SHP77 (cell line): ENCODE measurements around the gene PEX10.
A peak's percentile ranks its signal among the peaks of the same experiment; 100 is the strongest.

Experiments
- DNase-seq, 2 experiments: peaks; one replicate each; lab custom pipeline; 2025; lab: John Stamatoyannopoulos, UW

PEX10 gene

DNA sequence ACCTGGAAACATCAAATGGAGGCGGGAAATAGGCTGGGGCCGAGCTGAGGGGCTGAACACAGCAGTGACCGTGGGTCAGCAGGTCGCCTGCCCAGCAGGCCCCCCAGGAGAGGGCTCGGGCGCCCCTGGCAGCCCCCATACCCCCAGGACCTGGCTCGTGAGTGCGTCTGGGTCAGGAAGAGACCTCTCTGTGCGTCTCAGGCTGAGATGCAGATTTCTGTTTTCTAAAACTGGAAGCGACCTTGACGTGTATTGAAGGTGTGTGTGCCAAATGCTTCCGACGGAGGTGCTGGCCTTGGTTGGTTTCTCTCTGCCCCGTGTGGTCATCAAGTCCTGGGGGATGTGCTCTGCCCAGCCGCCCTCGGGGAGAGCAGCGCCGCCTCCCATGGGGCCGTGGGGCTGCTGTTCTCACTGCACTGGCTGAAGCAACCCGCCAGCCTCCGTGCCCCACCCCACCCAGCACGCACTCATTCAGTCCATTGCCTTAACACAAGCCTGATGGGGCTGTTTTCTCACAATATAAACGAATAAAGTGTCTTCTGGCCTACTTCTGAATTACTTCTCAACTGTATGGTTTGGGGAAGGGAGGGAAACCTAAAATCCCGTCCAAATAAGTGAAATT is 7.4 kb downstream of the PEX10 start:
- DNase-seq = no peak

DNA sequence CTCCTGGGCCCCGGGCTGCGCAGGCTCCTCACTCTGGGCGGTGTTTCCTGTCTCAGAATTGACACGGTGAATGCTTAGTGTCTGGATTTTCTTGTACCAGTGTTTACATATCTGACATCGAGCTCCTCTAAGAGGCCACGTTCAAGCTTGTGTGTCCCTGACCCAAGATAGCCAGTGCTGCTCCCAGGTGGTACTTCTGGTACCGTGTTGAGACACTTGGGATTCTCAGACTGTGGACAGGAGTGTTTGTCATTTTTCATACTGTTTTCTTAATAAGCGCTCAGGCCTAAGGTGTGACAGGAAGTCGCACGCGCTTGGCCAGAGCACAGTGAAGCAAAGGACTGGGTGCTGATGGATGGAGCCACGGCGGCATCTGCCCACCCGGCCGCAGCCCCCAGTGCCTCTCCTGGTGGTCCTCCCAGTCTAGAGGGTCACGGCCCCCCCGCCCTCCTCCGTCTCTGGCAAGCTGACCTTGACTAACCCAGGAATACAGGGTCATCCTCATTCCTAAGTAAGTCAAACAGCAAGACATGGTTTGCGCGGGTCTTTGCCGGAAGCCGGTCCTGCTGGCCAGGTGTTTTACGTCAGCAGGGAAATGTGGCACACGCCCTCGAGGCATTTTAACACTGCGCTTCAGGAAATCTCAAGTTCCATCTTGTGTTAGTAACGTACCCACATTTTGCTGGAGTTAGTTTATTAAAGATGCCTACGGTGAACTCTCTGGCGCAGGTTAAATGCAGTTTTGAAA is 8.0 kb downstream of the PEX10 start:
- DNase-seq = no peak

DNA sequence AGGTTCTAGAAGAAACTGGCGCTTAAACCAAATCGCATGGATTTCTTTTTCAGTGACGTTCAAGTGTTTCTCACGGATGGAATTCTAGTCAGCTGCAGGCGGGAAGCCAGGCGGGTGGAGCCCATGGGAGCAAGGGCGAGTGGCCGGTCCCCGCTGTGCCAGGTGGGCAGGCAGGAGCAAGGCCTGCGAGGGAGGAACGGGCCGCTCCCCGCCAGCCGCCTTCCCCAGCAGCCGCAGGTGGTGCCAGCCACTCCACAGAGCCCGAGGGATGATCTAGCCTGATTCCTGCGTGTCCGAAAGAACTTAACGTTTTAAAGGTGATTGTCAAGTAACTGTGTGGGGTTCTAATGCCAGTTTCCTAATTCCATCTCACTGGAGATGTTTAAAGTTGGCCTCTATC is 9.1 kb downstream of the PEX10 start:
- no peak for DNase-seq

DNA sequence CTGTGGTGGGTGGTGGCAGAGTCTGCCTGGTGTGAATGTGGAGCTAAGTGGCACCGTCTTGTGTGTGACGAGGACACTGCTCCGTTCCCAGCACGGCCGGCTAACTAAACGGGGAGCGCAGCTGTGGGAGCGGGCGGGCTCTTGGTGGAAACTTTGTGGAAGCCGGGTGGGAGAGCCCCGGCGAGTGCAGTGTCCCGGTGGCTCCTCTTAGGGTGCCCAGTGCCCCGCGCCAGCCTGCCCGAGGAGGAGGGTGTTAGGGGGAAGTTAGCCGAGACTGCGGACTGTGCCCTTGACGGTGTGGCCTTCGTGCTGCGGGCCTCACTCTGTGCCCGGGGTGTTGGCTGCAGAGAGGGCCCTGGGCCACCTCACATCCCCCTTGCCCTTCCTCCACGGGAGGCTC is 9.9 kb downstream of the PEX10 start:
- no peak for DNase-seq

DNA sequence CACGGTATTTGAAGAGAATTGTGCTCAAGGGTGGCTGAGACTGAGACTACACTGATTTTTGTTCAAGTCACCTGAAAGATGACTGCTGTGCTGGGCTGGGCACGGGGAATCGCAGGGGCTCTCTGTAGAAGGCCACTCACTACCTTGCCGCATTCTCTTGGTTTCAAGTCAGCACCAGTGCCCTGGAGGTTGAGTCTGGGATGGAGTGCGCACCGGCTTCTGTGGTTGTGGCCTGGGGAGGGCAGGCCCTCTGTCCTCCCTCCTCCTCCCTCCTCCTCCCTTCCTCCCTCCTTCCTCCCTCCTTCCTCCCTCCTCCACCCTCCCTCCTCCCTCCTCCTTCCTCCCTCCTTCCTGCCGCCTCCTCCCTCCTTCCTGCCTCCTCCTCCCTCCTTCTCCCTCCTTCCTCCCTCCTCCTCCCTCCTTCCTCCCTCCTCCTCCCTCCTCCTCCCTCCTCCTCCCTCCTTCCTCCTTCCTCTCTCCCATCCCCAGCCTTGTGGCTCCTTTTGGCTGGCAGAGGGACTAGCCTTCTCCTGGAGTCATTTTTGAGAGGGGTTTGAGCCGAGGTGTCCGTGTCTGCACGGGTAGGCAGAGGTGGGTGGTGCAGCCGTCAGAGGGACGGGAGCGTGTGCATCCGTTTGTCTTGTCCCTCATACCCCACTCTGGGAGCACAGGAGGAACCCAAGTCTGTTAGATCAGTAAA is 11.3 kb downstream of the PEX10 start:
- no peak for DNase-seq

DNA sequence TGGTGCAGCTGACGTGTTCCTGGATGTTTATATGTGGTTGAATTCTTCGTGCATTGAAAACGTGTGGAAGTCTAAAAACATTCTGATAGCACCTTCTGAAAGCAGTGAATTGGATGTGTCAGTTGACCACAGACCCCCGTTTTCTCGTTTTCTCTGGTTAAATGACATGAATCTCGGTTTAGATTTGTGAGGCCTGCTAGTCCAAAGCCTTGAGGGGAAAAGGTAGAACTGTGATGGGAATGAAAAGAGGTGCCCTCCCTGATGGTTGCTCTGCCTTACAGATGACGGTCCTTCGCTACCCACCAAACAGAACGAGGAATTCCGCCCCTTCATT is 11.8 kb downstream of the PEX10 start:
- DNase-seq = no peak

DNA sequence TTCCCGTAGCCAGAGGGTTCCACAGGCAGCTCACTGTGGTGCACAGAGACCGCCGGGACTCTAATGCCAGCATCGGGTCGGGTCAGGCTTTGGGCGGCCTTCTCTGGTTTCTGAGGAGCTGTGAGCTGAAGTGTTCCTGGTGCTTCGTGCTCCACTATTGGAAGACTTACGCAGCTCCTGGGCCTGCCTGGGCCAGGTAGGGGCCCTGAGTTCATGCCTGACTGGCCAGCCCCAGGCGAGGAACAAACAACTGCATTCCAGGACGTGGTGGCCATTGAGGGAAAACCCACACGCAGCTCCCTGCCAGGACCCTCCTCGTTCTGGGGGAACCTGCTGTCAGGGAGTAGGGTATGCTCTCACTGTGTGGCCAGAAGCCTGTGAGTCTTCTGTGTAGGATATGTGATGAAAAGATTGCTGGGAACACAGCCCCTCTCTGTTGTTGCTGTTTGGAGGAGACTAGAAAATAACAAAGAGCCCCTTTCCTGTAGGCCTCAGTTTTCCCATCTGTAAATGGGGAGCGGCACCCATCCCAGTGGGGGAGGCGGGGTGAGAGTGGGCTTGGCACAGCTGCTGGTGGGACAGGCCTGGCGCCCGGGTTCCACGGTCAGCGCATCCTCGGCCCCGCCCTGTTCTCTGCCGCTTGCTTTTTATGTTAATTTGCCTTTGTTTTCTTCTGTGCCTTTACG is 12.3 kb downstream of the PEX10 start:
- DNase-seq = no peak

DNA sequence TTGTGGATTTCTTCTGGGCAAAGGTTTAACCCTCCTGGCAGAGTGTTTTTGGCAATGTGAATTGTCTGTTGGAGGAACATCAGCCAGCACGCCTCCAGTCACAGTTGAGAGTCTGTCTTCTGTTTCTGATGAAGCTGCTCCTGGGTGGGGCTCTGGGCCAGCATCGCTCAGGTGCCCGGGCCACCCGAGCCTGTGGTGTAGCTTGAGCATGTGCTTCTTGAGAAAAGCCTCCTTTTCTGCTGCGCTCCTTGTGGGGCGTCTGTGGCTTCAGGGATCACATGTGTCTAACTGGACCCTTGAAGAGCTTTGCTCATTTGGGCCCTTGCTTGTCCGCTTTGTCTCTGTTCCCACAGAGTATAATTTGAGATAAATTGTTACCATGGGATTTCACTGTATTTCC is 13.5 kb downstream of the PEX10 start:
- DNase-seq = no peak

DNA sequence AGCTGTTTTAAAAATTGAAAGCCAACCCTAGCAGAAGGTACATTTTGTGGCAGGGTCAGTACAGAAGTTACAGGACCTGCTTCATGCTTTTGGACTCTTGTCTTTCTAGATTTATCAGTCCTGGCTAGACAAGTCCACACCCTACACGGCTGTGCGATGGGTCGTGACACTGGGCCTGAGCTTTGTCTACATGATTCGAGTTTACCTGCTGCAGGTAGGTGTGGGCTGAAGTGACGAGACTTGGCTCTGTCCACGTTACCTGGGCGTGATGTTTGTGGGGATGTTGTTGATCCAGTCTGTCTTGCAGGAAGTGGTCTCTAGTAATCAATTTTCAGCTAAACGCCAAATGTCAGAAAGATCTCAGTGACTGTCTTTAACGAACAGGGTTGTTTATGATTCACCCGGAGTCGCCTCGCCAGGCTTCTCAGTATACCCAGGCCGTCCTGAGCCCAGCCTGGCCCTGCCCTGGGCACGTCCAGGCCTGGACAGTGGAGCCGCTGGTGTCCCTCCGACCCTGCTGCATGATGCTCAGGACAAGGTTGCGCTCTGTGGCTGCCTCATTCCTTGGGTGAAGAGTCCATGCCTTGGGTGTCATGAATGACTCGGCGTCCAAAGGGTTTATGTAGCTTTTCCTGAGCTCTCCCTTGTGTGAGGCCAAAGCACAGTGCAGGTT is 15.2 kb downstream of the PEX10 start:
- no peak for DNase-seq

DNA sequence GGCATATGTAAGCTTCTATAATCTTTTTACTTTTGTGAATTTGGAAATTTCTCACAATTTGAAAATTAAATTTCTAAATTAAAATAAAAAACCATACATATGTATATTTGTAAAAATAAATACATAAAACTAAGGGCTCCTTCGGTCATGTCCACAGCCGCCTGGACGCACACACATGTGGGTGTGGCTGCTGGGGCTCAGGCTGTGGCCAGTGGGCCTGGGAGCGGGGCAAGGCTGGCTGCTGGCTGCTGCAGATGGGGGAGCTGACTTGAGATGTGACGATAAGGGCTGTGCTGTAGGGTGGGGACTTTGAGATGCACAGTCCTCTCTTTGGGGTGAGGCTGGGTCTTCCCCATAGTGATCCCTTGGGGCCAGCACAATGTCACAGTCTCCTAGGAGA is 15.9 kb downstream of the PEX10 start:
- no peak for DNase-seq

DNA sequence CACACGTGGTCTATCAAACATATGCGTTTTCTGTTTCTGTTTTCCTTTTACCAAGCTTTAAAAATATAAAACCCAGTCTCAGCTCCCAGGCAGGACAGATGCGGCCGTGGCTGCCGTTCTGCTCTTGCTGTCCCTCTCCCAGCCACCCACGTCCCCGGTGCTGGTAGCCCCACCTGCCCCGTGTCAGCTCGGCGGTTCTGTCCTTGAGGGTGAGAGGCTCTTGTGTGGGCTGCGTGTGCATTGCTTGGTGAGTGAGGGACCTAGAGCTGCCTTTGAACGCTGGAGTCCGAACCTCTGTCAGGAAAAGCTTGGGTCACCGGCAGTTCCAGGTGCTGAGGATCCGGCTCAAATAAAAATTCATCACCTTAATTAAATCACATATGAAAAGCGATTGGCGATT is 16.3 kb downstream of the PEX10 start:
- no peak for DNase-seq

DNA sequence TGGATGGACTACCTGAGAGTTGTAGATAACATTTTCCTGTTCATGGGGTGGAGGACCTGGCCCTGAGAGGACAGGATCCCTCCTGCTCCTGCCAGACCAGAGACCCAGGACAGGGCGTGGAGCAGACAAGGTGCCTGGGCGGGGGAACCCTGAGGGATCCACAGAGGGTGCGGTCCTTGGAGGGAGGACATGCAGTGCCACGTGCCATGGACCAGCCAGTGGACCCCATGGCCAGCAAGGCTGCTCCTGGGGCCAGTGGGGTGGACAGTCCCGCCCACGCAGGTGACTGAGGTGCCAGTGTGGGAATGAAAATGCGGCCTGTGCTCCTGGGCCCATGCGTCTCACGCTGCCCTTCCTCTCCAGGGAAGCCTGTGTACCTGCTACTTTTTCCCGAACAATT is 17.1 kb downstream of the PEX10 start:
- no peak for DNase-seq

DNA sequence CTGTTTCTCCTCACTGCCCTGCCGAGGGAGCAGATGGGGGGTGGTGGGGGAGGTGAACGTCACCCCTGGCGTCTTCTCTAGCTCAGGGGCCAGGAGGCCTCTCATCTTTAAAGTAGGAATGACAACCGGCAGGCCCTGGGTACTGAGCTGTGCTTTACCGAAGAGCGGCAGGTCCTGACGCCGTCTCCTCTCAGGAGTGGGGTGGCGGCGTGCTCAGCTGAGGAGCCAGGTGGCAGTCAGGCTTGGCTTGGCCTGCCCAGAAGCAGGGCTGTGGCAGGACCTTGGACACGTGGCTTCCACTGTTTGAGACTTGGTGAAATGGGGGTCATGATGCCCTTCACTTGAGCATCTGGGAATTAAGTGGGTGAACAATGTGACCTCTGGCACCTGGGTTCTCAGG is 17.6 kb downstream of the PEX10 start:
- no peak for DNase-seq

DNA sequence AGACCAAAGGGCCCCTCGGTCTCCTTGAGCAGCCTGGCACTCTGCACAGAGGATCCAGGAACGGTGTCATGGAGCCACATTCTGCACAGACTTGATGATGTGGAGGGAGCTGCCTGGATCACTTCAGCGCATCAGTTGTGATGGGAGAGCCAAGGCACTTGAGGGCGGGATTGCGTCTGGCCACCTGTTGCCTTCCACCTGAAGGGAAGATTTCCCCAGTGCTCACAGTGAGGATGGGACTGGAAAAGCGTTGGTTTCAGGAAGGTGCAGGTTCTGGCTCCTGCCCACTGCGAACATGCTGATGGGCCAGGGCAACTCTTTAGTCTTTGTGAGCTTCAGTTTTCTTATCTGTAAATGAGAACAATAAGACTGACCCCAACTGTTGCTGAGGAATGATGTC is 18.1 kb downstream of the PEX10 start:
- no peak for DNase-seq

DNA sequence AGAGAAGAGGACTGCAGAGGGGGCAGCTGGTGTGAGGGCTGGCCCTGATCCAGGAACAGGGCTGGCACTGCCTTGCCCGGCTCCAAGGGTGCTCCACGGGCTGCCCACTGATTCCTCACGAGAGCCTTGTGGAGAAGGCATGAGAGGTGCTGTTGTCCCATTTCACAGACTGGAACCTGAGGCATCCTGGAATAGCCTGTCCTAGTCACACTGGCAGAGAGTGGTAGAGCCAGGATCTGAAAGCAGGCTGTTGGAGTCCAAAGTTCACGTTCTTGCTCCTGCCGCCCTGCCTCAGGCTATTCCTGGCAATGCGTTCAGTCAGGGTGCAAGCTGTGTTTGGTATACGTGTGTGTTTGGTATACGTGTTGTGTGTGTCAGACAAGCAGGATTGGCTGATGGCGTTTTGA is 18.9 kb downstream of the PEX10 start:
- DNase-seq = no peak

DNA sequence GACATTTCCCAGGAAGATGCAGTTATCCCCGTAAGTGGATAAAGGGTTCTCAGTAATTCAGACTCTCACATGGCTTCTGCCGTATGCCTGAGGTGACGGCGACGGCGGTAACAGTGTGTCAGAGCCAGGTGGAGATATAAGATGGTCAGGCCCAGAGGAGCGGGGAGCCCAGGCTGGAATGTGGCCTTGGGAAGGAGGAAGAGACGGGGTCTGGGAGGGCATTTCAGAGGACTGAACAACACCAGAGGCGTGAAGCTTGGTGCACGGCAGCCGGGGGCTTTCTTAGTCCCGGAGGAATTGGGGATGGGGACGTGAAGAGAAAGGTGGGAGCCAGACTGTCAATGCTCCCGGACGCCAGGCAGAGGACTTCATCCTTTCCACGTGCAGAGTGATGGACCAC is 19.7 kb downstream of the PEX10 start:
- no peak for DNase-seq

DNA sequence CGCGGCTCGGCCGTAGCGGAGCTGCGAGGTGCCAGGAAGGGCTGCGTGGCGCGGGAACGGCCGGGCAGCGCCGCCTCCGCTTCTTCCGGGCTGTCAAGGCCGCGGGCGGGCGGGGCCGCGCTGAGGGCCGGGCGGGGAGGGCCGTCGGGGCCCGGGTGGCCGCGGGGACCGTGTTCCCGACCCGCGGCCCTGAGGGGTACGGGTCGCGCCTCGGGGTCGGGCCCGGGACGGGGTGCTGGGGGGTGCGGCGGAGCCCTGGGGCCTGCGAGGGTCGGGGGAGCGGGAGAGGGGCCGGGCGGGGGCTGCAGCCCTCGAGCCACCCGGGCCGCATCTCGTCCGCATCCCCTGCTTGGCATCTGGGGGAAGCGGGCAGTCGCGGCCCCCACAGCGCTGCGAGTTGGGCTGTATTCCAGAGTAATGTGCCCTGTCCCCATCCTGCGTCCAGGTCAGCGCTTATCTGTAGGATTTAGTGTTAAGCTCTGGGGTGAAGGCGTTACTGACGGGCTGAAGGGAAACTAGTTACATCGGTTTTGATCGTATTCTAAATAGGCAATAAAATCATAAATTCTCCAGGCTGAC is 20.3 kb downstream of the PEX10 start:
- DNase-seq = no peak

DNA sequence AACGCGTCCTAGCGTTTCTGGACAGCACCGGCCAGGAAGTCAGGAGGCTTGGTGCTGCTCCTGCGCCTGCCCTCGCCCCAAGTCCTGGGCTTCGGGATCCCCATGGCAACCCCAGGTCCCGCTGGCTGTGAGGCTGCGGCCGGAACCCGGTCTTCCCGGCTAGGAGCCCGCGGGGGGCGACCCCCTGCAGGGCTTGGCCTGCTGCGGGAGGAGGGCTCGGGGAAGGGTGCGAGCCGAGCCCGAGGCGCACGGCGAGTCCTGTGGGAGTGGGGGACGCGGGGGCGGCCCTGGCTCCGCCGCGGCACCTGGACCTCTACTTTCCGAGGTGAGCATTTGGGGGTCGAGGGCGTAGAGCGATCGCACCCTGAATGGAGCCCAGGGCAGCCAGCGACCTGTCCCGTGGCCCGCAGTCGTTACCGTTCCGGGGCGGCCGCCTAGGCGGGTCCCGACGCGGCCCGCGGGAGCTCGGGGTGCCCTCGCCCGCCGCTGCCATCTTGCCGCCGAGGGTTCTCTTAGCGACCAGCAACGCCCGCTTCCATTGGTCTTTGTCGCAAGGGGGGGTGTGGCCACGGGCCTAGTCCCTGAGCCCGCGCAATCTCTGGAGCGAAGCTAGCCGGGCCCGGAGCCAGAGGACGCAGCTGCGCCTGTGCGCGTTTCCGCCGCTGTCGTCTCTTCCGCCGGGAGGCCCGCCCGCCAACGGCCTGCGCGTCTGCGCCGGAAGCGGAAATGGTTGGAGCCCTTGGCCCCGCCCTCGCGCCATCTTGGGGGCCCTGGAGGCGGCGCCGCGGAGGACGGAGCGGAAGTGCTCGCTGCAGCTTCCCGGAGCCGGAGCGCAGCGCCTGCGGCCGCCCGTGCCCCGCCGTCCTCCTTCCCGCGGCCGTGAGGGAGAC is 21.1 kb downstream of the PEX10 start, which contains the start of the genes MORN1 and RER1:
MORN1 (minus strand) TSS at position 514 of the 890 bp plus-strand sequence; CDS start at position 493, 21 bp downstream.
RER1 (plus strand) TSS at position 801 of the 890 bp plus-strand sequence. CDS start 3,950 bp downstream, outside the sequence.
- peak; percentile 98 for DNase-seq

DNA sequence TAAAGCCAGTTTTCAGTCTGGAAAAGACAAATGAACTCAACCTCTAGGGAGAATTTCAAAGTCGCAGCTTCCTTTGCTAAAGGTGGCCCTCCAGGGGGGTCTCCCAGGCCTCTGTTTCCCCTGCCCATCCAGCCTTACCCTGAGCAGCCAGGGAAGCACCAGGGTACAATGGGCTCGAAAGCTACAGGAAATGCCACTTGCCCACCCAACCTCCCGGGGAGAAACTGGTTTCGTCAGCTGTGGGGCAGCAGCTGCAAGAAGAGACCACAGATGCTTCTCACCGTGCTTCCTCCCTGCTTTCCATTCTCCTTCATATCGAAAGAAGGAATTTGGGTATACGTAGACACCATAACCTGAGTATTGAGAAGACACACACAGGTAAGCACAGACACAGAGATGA is 22.7 kb downstream of the PEX10 start:
- no peak for DNase-seq

DNA sequence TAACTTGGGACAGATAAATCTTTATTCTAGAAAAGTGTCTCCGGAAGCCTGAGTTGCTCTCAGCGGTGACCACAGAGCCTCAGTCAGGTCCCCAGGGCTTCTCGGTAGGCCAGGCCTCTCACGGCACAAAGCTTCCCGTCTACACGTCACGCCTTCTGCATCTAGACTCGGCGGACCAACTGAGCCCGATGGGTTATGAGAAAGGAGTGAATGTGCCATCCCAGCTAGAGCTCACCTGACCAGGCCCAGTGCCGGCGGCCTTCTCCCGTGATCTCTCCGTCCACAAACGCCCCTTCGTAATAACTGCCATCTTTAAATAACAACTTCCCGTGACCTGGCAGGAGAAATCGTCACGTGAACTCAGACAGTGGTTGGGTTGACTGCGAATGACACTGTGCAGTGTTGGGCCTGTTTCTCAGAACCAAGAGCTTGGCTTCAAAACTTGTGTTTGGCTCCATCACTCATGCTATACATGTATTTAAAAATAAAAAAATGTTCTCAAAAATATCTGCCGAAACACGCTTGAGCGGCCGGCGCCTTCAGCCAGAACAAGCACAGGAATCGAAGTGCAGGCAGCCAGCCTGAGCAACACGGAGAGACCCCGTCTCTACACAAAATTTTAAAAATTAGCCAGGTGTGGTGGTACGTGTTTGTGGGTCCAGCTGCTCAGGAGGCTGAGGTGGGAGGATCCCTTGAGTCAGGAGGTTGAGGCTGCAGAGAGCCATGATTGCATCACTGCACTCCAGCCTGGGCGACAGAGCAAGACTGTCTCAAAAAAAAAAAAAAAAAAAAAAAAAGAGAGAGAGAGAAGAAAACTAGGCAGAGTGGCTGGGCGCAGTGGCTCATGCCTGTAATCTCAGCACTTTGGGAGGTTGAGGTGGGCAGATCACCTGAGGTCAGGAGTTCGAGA is 24.1 kb downstream of the PEX10 start:
- DNase-seq = no peak
